HuH-7.5 (cell line): ENCODE data around the gene CARD19.
"Not testable (repeated sequence)": the region's sequence is repeated elsewhere in the genome, so short reads cannot be mapped to it uniquely, and the experiment has no call there.

Experiments used
- DNase-seq: peaks from one replicate; pipeline ENCODE4 v3.0.0; 2011; ENCODE audit warnings: low spot score

Gene CARD19

GRCh38 chr9:93107151-93107824 lies 11.3 kb downstream of the CARD19 start:
- DNase-seq: no peak

DNA sequence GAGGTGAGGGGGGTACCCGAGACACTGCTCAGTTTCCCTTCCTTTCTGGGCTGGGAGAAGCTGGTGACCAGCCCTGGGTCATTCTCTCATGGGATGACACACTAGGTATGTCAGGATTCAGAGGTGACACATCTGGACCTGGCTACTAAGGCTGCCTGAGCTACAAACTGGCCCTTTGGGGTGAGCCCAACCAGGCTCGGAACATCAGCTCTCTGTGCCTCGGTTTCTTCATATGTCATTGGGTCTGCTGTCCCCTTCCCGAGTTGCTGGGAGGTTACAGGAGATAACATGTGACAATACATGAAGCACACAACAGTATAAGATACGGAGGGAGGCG lies 11.8 kb downstream of the CARD19 start:
- no peak for DNase-seq

- no peak for DNase-seq
These were observed 12.4 kb downstream of the CARD19 start for GRCh38 chr9:93108291-93109041.

GRCh38 chr9:93110311-93110855 lies 14.4 kb downstream of the CARD19 start:
- DNase-seq: no peak

DNA sequence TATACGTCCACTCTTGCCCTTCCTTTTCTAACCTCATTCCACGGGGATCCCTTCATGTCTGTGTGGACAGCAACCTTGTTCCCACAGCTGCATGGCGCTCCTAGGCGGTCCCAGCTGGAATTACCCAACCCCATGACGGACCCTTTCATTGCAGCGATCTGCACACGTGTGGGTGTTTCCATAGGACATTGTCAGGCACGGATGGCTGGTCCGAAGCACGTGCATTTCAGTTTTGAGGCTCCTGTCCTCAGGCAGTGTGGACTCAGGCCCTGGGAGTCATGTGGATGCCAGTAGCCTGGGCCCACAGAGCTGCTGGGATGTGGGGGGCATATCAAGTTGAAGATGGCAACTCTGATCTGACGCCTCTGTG lies 15.0 kb downstream of the CARD19 start:
- DNase-seq: no peak

DNA sequence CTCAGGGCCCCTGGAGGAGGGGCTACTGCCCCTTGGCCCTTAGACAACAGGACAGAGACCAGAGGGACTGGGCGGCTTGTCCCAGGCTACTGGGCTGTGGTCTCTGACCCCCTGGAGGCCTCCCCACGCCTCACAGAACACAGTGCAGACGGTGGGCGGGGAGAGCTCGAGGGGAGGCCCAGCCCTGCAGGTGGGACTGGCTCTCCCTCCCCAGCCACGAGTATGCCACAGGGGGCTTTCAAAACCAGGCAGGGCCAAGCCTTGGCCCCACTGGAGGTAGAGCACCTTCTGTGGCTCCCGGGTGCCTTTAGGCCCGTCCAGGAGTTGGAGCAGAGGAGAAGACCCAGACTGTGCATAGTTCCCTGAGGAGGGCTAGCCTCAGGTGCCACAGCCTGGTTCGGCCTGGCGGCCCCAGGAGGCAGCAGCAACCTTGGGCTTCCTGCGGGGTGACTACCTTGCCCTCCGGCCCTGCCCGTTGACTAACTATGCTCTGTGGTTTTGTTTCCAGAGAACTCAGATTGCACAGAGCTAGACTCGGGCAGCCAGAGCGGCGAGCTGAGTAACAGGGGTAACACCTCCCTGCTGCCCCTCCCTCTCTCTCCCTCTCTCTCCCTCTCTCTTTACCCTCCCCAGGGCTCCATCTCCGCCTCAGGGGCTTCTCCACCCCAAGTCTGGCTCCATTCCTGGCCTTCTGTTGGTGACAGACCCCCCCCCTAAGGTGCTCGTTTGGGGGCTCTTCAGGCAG lies 15.5 kb downstream of the CARD19 start:
- DNase-seq: no peak

- DNase-seq: no peak
These were observed 16.3 kb downstream of the CARD19 start for GRCh38 chr9:93112116-93112863.

- no peak for DNase-seq
These were observed 16.9 kb downstream of the CARD19 start for GRCh38 chr9:93112864-93113389.

- no peak for DNase-seq
These were observed 18.4 kb downstream of the CARD19 start for GRCh38 chr9:93114169-93114983.

DNA sequence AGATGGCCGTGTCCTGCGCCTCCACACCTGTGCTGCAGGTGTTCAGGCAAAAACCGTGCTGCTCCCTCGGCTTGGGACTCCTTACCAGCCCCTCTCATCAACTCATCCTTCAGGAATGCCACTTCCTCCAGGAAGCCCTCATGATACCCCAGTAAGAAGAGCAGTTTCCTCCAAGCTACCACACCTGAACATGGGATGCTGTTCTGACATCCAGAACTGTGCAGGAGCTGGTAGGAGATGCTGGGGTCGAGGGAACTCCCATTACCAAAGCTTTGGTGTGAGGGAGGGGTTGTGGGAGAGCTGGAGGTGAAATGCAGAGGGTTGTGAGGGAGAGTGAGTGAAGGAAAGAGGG lies 18.9 kb downstream of the CARD19 start:
- no peak for DNase-seq

GRCh38 chr9:93115486-93116071 lies 19.6 kb downstream of the CARD19 start:
- no peak for DNase-seq

DNA sequence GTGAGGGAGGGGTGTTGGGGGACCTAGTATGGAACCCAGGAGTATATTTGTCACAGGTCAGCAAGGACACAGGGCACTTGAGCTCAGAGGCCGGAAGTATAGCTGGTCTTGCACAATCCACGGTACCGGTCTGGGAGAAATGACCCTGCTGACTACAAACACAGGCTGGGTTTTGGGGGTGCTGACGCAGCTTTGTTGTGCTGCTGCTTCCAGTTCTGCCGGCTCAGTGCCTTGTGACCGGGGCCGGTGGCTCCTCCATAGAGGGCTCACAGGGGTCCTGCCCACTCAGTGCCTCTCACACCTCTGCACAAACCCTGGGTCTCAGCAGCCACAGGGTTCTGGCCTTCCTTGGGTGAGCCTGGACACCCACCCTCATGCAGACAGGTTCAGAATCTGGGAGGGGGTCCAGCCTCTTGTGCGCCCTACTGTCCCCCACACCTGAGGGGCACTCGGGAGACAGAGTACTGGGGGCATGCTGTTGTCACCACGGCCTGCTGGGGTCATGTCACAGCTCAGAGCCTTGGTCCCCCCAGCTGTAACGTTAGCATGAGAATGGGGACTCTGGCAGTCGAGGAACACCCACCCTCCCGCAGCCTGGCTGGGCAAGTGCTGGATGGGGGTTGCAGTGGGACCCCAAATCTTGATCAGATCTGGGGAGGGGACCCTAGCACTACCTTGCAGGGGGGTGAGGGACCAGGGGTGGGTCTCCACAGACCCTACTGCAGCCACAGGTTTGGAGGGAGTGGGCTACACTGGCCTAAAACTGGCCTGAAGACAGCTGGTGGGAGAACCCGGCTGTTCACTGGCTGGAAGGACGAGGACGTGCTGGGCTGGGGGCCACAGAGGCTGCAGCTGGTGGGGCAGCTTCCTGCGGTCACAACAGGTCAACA lies 20.3 kb downstream of the CARD19 start:
- DNase-seq: peak; percentile 79

GRCh38 chr9:93117521-93117920 lies 21.5 kb downstream of the CARD19 start:
- DNase-seq: not testable (repeated sequence)

GRCh38 chr9:93117924-93118862 lies 22.2 kb downstream of the CARD19 start:
- no peak for DNase-seq

DNA sequence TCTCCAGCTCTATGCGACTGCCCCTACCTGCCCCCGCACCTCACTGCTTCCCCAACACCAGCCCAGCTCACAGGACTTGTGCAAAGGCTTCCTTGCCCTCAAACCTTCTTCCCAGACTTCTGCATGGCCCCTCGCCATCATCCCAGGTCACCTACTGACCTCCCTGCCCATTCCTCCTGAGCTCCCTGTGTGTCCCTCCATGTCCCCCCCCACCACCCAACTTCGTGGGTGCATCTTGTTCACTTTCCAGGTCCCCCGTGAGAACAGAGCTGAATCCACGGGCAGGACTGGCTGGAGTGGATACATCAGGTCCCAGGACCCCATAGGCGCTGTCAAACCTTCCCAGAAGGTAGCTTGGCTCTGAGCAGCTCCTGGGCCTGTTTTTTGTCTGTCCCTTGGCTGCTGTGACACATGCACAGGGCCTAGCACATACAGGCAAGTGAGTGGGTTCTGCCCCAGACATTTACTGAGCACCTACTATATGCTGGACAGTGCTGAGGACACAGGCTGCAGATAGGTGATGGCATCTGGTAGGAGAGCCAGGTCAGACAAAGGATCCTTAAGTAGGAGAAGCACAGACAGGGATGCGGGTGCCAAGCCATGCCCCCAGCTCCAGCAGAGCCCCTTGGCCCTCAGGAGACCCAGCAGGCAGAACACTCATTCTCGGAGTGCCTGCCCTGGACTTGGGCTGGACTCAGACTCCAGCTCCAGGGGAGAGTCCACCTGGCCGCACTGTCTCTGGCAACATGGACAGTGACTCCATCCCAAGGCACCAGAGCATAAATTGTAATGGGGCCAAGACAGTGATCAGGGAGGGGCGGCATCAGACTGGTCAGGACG lies 23.1 kb downstream of the CARD19 start:
- DNase-seq: no peak

GRCh38 chr9:93119703-93119952 lies 23.6 kb downstream of the CARD19 start:
- no peak for DNase-seq

DNA sequence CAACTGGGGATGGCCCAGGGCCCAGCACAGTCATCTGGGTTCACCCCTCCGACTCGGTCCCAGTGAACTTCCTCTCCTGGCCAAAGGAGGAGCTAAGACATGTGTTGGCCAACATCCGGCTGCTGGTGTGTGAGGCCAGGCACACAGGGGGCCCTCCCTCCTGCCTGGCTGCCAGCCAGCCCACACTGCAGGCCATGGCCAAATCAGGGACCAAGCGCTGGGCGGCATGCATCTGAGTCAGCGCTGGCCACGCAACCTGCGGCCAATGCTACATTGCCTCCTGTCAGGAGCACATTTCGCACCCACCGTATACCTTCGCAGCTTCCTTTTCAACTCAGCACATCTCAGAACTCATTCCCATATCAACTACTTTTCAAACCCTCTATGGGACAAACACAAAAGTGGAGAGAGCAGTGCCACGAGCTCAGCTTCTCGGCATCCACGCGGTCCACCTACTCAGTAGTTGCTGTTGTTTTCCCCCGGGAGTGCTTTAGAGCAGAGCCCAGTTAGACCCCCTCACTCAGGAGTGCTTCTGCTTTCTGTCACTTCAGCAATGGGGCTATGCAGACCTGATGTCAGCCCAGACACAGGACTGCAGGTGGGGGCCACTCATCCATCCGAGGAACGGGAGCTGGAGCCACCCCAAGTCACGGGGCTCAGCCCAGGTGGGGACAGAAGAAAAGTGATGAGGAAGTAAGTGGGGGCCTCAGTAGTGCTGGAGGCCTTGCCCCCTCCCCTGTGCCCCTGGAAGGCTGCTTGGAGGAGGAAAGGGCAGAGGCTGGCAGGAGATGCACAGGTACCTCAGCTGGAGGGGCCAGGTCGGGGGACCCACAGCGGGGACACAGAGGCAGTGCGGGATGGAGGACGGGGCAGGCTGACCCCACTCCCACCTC lies 24.2 kb downstream of the CARD19 start:
- no peak for DNase-seq
